NK-92 (cell line): Measurements from ENCODE around the gene FAM50B.

Experiments used
- DNase-seq: peaks from one replicate; lab custom pipeline; 2025; ENCODE audit not compliant: unreplicated experiment; lab: John Stamatoyannopoulos, UW

Gene FAM50B

DNA sequence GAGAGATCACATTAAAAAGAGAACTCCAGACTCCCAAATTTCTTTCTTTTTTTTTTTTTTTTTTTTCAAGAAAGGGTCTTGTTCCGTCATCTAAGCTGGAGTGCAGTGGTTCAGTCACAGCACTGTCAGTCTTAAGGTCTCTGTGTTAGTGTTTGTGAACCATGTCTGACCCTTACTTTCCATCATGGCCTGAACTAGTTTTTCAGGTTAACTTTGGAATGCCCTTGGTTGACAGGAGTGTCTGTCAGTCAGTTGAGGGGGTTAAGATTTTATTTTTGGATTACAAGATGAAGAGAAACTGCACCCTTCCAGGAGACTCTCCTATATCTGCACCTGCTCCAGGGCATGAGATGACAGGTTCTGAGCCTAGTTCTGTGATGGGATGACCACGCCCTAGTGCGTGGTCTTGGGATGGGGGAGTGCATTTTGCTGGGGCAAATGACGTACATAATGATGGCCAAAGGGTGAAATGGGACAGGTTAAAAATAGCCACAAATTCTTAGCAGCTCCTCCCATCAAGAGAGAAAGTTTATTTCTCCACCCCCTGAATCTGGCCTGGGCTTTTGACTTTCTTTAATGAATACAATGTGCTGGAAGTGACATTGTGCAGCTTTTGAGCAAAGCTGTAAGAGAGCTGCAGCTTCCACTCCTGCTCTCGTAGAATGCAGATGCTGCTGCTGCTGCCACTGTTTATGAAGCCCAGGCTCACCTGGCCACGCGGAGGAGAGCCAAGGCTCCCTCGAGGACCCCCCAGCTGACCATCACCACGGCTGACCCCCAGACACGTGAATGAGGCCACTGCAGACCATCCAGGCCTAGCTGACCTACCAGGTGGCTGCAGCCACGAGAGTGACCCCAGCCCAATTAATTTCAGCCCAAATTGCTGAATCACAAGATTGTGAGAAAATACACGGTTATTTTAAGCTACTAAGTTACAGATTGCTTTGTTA, 29.7 kb upstream of the FAM50B start:
- DNase-seq, result no peak

DNA sequence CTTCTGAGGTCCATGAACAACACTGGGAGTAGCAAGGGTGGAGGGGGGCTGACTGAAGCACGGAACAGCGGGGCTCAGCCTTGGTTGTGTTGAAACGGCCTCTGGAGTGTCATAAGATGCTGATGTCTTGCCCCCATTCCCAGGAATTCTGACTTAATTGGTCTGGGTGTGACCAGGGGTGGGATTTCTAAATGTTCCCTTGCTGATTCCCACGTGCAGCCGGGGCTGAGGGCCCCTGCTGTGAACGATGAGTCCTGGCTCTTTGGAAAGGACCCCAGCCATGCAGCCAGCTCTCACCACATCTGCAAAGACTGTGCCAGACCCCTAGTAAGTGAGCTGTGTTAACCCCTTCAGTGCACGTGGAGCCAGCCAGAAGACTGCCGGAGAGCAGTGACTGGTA, 28.6 kb upstream of the FAM50B start:
- no peak for DNase-seq

DNA sequence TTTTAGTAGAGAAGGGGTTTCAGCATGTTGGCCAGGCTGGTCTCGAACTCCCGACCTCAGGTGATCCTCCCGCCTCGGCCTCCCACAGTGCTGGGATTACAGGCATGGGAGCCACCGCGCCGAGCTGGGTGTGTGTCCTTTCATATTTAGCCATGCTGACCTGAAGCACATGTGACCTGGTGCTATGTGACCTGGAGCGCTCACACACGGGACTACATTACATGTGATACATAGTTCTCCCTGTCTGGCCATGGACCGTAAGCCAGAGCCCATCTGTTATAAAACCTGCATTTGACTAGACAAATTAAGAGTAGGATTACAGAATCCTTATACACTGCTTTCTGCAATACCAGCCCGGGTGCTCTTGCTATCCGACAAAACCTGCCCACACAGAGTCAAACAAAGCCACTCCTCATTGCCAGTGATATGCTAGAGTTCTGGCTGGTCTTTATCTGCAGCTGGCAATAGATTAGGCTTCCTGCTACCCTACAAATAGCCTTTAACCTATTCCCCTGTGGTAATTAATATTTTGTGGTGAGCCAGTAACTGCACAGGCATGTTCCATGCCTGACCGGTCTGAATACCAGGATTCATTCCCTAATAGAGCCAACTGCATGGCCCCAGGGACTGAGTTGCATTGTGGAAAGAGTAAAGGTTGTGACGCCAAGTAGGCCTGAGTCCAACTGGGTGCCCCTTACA, 26.3 kb upstream of the FAM50B start:
- no peak for DNase-seq

DNA sequence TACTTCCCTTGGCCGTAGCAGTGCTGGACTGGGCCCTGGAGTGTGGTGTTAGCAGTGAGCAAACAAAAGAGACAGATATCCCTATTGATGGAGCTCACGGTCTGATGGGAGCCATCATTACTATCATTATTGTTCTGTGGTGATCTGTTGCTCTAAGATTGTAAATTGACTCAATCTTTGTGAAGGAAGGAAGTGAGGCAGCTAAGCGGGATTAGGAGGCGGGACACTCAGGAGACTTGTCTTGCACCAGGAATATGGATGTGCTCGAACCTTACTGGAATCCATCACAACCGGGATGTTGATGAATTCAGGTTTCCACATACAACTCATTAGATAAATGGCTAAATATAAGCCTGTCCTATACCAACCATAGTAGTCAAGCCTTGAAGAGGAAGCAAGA, 25.5 kb upstream of the FAM50B start:
- DNase-seq, result no peak

DNA sequence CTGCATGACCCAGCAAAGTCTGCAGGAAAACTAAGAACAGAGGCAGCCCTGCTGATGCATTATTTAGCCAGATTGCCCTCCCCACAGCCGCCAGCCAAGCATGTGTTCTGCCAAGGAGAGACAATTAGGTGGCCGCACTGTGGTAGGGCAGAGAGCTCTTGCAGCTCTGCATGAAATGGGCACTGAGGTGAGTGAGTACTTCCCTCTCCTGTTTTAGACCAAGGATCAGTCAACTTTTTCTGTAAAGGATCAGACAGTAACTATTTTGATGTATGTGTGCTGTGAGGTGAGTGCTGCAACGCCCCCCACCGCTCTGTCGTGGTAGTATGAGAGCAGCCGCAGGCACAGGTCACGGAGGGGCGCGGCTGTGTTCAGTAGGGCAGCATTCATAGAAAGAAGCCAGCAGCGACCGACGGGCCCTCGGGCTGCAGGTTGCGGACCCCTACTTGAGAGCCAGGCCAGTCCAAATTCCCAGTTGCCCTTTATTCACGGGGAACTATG, 23.8 kb upstream of the FAM50B start:
- DNase-seq, result no peak

DNA sequence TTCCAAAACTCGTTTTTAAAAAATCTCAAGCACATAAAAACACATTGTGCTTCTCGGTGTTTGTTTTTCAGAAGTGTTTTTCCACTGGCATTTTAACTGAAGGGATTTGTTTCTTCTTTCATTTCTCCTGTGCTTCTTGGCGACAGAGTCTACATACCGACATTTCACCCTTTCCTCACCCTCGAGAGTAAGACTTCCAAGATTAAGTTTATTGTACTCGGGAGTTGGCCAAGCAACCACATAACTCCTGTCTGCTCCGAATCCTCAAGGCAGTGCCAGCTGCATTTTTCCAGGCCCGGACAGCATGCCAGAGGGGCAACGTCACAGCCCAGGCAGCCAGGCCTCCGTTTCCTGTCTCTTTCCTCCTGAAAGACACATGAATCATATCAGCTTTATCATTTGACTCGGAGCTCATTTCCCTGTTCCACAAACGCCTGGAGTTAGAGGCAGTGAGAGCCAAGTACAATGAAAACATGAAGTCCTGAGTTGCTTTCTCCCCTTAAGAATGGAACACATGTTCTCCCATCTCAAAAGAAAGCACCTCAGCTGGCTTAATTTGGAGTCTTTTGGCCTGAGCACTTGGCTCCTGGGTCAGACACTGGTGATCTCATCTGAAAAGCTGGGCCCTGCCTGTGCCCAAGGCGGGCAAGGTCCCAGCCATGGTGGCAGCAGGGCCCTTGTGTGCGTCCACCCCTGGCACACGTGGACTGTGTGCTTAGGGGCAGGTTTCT, 23.2 kb upstream of the FAM50B start:
- no peak for DNase-seq

DNA sequence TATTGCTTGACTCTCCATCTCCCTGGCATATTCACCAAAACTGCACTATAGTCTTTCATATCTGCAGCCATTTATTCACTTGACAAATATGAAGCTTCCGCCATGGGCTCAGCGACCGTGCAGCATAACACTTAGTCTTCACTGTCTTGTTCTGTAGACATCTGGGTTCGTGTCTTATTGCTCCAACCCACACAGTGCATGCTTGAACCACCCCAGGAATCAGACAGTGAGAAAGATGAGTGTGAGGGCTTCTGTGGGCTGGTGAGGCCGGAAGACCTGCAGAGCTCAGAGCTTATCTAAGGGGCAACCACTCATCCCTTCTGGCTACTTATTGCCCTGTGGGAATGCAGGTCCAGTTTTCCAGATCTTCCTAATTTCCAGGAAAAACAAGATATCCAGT, 19.9 kb upstream of the FAM50B start:
- DNase-seq, result no peak

DNA sequence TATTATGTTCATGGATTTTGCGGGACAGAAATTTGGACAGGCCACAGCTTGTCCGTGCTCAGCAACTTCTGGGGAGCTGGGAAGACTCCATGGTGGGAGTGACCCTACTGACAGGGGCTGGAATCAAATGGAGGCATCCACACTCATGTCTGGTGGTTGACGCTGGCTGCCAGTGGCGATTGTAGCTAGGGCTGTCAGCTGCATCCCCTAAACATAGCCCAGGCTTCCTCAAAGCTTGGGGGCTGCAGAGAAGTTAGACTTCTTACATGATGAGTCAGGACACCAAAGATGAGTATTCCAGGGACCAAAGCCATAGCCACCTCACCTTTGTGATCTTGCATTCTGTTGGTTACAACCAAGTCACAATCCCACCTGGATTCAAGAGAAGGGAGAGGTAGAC, 18.4 kb upstream of the FAM50B start:
- DNase-seq, result no peak

DNA sequence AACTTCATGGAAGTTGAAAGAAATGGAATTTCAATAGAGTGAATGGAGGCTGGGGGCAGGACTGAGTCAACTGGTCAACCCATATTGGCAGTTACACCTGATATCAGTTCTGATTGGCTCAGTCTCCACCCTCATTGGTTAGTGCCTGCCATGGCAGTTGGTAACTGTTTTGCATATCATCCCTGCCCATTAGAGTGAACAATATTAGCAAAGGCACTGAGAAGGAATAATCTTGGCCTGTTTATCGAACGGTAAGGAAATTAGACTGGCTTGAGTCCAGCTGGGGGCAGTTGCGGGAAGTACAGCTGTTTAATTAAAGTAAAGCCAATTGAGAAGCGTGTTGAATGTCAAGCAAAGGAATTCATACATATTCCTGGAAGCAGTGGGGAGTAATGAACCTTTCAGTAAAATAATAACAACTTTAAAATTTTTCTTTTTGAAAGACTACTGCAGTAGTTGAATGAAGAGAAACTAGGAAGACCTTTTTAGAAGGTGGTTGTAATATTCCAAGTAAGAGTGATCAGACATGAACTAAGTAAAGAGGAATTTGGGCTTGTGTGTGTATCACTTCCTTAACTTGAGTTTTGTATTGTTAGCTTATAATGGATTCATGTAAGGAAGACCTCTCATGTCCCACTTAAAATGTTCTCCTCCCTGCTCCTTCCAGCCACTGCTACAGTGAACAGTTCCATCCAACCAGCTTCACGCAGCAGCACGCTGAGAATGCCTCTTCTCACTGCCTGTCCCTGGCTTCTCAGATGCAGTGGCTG, 17.2 kb upstream of the FAM50B start:
- no peak for DNase-seq

DNA sequence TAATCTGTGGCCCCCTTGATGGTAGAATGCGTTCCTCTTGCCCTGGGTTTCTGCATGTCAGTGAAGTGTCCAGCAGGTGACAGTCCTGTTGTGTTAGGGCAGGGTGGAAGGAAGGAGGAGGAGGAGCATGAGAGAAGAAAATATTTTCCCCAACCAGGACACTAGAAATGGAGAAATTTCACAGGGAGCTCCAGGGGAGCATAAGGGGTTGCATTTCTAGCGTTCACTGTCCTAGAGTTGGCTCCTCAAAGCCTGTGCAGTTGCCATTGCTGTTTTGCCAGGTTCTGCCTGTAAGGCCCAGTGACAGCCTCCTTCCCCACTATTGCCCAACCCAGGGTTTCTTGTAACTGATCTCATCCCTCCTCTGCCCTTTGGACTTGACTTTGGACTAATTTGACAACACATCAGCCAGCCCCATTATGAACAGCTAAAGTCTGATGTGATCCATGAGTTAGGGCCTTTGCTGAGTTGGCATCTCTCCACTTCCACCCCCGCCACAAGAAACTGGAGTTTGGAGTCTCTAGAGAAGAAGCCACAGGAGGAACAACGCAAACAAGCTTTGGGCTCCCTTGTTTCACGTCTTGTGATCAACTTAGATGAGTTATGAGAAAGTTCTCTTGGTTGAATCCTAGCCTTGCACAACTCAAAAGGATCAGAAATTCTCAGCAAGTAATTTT, 14.0 kb upstream of the FAM50B start:
- DNase-seq, result no peak

DNA sequence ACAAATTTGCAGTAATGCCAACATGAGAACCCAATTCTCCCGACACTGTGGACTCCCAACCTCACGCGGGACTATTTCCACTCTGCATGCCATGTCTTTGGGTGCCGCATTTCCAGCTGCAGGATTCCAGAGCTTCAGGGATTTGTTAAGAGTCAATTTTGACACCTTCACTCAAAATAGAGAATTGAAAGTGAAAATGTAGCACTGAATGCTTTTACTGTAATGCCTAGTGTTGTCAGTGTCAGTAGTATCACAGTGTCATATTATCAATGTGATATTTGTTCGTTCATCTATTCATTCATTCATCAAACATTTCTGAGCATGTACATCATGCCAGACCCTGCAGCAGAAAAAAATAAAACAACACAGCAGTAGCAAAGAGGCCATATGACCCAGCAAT, 13.4 kb upstream of the FAM50B start:
- DNase-seq, result no peak

DNA sequence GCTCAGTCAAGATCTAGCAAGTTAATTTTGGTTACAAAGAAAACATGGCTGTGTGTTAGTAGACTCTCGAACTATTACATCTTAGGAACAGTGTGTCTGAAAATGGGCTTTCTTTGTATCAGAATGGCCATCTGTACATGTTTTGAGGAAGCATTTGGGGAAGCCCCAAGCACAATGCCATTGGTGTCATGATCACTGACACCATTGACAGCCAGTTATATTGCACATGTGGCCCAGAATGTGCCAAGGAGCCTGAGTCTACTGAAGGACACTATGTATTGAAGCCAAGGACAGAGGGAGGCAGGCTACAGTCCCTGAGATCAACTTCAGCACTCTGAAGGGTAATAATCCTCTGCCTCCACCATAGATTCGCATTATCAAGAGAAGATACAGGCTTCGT, 12.6 kb upstream of the FAM50B start:
- no peak for DNase-seq

DNA sequence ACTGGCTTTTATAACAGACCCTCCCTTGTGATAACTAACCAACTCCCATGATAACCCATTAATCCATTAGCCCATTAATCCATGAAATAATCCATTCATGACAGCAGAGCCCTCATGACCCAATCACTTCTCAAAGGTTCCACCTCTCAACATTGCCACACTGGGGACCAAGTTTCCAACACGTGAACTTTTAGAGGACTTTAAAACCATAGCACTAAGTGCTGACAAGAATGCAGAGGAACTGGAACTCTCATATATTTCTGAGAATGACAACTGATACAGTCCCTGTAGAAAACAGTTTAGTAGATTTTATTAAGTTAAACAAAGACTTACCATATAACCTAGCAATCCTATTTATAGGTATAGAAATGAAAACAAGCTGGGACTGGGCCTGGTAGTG, 11.4 kb upstream of the FAM50B start:
- no peak for DNase-seq

DNA sequence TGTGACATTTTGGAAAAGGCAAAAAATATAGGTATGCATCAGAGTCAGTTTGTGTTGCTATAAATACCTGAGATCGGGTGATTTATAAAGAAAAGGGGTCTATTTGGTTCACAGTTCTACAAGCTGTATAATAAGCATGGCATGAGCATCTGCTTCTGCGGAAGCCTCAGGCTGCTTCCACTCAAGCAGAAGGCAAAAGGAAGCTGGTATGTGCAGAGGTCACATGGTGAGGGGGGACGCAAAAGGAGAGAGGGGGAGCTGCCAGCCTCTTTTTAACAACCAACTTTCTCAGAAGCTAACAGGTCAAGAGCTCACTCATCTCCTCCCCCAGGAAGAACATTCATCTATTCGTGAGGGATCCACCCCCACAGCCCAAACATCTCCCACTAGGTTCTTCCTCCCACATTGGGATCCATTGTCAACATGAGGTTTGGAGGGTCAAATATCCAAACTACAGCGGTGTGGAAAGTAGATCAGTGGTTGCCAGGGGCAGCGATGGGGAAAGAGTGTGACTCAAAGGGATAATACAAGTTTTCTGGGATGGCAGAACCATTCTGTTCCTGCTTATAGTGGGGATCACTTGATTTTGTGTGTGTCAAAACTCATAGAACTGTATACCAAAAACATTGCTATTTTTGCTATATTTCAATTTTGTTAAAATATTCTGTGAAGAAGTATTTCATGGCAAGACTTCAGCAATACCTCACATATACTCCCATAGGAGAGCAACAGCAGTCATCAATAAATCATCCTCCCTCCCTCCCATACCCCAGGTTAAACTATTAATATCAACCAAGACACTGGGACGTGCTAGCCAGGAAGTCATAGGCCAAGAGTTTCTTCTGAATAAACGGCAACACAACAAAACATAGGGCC, 9.9 kb upstream of the FAM50B start:
- DNase-seq, result no peak

DNA sequence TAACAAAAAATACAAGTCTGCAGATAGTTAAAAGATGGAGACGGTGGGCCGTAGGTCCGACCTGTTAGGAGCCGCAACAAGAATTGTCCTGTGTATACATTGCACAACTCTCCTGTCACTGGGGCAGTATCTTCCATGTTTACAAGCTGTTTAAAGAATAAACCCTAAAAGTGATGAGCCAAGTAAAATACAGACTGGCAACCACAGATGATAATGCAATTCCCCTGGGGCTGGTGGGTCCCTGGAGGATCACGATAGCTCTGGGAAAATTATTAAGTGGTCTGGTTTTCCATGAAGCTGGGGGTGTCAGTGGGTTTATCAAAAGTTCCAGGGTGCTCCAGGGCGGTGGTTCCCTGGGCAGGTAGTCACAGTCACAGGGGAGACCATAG, 8.1 kb upstream of the FAM50B start:
- DNase-seq, result no peak

DNA sequence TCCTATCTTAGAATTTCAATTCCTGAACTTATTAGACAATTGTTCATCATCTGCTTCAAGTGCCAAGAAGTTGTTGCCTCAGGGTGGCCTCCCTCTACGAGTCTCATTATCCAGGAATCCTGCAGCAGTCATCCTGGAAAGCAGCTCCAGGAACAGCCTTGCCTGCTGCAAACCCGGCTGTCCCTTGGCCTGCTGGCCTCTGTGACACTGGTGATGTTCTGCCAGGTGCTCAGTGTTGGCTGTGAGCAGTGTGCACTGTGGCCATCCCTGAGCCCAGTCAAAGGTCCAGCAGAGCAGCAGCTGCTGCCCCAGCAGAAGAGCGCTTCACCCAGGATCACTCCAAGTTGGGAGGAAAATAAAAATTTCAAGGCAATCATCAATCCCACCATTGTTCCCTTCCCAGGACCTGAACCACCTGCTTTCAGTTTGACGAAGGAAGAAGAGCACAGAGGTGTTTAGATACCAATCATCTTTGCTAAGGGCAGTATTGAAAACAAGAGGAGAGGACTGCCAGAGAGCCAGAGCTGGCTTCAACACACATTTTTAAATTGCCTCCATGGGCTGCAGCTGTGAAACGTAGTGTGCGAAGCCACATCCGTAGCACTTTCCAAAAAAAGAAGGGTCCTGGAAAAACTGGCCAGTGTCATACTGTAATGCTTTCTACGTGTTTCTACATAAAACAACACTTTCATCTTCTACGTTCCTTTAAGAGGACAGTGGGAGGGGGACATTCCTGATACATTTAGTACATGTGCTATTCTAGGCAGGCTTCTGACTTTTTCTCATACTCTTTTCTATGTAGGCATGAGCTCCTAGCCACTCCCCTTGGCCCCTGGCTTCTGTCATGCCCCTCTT, 7.2 kb upstream of the FAM50B start:
- DNase-seq, result no peak

DNA sequence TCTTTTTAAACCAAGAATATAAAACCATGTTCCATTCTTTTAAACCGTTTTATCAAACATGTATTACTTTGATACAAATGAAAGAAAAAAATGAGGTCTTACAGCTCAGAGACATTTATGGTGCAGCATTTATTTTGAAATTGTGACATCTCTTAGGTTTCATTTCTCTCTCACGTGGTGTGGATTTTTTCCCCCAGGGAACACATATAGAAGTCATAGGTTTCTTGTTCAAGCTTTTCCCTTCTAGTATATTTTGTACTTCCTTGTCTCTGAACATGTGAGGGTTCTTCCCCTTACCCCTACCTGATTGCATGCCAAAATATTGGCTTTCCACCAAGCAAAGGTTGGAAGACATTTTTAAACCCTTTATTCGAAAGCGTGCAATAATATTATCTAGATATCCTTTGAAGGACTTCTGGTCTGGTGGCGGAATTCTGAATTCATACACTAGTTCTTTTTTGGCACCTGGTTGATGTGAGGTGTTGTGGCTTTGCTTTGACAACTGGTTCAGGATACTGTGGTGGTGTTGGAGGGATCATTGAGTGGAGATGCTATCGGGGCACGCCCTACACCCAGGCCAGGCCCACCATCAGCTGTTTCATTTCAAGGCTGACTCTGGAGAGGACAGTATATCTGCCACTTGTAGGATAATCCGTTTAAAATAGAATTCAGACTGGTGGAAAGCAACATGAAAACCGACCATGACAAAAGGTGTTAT, 5.6 kb upstream of the FAM50B start:
- DNase-seq, result no peak

DNA sequence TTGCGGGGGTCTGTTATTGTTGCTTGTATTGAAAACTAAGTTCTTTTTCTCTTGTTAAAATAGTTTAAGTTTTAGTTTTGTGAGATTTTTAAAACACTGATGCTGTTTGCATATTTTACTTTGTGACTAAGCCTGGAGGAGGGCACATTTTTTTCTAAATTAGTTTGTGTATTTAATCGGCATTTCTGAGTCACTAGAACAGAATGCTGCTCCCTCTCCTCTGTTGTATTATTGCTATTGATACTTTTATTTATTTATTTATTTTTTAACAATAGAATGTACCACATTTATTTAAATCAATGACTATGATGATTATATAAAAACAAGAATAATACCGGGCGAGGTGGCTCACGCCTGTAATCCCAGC, 5.1 kb upstream of the FAM50B start:
- no peak for DNase-seq
